Measurements from ENCODE around the gene SERP1.
"Not testable (repeated sequence)": the region's sequence is repeated elsewhere in the genome, so short reads cannot be mapped to it uniquely, and the experiment has no call there.

SERP1 gene

DNA sequence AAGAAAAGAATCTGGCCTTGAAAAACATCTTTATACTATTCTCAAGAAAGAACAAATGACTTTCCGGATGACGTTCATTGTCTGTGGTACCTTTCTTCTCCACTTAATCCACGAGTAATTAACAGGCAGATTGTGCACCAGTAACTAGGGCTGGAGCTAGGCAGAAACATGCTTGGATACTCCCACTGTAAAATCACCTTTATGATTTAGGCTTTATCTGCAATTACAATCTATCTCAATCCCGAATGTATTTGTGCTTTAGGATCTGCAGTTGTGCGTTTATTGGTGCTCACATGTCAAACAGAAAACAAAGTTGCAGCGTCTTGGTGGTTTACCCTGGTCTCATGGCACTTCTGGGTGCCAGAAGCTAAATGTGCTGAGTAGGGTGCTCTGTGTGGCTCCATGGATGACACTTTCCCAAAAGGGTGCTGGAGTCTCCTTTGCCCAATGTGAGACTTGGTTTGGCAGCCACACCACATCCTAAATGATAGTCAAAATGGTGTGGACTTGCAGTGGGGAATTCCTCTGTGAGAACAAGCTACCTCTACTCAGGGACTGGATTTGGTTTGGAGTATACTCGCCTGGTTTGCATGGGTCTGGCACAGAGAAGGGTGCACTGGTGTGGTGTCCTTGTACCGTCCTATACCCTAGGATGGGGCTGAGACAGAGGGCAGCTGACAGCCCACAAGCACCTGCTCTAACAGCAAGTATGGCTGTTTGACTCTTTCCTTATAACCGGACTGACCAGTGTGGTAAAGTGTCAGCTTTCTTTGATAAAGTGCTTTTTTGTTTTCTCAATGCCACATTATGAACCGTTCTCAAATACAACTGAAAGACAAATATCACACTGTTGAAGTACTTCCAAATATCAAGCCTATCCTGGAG is 7.7 kb downstream of the SERP1 start:
- no peak for DNase-seq (ENCODE audit: low spot score)

DNA sequence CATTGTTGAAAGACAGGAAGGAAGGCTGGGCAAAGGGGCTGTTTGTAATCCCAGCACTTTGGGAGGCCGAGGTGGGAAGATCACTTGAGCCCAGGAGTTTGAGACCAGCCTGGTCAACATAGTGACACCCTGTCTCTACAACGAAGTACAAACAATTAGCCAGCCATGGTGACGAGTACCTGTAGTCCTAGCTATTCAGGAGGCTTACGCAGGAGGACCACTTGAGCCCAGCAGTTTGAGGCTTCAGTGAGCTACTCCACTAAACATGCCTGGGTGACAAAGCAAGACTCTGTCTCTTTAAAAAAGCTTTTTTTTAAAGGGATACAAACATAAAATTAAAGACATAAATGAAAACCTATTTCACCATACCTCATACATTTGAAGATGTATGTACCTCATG is 11.1 kb downstream of the SERP1 start:
- DNase-seq (ENCODE audit: low spot score), result no peak

DNA sequence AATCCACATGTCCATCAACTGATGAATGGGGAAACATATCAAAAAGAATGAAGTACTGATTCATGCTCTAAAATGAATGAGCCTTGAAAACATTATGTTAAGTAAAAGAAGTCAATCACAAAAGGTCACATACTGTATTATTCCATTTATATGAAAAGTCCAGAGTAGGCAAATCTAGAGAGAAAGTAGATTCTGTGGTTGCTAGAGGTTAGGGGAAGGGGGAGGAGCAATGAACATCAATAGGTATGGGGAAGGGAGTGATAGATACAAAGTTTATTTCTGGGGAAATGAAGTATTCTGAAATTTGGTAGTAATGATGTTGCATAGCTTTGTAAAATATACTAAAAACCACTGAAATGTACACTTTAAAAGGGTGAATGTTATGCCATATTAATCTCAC is 14.5 kb downstream of the SERP1 start:
- no peak for DNase-seq (ENCODE audit: low spot score)

DNA sequence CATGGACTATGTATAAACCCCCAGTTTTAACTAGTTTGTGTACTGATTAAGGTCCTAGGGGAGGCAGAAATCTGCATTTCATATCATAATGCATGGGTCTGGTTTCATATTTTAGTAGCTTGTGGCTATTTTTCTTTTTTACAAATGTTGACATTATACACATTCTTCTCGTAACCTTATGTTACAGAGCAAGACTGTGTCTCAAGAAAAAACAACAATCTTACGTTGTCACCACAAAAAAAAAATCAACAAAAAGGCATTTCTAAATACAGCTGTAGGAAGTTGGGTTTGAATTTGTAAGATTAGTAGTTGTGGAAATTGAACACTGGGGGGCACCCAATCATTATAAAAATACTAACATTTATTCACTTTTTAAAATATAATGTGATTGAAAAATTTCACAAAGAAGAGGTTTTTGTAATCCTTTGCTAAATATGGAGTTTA is 17.9 kb downstream of the SERP1 start:
- peak; percentile 27 for DNase-seq (ENCODE audit: low spot score)

DNA sequence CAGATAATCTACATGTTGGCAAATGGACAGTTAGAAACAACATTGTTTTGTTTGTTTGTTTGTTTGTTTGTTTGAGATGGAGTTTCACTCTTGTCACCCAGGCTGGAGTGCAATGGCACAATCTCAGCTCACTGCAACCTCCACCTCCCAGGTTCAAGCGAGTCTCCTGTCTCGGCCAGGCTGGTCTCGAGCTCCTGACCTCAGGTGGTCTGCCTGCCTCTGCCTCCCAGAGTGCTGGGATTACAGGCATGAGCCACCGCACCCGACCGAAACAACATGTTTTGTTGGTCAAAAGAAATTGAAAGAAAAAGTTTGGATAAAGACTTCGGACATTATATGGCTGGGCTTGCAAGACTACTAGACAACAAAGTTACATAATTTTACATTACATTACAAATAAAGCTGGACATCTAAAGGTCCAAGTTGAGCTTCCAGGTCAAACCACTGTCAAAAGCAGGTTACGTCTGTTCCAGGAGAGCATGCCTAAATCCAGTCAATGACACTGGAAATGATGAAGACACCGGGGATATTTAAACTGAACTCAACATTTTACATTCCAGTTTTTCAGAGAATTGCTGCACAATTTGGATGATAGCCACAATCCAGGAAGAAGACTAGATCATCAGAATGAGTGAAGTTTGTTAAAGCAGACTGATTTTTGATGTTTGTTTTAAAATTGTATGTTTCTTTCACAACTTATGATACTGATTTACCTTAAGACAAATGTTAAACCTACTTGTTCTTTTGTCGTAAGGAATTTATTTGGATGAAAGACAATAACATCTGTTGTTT is 18.6 kb downstream of the SERP1 start:
- DNase-seq (ENCODE audit: low spot score), result no peak

DNA sequence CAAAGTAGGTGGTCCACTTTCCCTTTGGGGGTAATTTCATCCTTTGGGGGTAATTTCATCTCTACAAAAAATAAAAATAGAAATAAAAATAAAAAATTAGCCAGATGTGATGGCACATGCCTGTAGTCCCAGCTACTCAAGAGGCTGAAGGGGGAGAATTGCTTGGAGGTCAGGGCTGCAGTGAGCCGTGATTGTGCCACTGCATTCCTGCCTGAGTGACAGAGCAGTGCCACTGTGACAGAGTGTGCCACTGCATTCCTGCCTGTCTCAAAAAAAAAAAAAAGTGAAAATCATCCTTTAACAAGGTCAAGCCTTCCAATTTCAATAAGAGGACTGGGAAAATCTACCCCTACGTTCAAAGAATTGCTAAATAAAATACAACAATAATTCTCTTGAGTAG is 22.8 kb downstream of the SERP1 start:
- DNase-seq (ENCODE audit: low spot score), result no peak

DNA sequence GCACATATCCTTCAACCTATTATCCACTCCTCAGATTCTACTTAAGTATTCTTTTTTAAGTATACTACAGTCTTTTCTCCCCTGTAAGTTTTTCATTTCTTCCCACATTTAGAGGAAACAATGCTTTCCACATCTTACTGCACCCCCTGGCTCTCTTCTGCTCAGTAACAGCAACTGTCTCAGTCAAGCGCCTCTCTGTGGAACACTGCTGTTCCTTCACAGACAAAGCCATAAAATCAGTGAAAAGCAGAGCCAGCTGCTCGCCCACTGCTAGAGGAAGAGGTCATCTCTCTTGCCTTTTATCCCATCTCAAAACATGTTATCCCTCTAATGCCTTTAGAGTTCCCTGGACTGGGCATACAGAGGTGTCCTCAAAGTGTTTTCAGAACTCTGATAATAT is 24.8 kb downstream of the SERP1 start:
- peak; percentile 11 for DNase-seq (ENCODE audit: low spot score)

DNA sequence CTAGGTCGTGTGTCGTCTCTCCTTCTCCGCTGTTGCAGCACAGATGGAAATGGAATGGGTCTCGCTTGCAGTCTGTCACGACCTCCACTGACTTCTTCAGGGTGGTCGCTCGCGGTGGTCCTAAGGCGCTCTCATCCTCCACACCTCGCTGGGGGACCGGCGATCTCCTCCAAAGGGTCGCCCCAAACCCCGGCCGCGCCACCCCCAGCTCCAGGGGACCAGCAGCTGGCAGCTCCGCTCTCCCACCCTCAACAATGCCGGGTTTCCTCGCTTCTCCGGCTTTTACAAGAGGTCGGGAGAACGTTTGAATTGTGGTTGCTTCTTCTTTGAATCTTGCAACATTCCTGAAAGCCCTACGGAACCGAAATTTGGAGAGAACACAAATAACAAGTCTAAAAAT is 25.9 kb downstream of the SERP1 start:
- DNase-seq (ENCODE audit: low spot score), result no peak

DNA sequence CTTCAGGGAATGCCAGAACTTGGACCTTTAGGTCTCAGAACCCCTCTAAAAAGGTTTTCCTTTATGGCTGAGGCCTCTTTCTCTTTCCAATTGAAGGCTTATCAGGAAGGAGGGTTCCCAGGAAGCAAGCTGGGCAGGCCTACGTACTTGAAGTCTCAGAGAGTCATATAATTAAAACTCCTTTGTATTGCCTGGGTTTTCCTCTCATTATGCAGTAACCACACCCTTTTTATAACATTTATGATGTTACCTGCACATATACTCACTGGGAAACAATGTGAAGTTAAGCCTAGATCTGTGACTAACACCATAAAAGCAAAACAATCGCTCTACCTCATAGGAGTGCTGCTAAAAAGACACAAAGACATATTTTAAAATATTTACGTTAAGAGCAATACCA is 27.3 kb downstream of the SERP1 start:
- DNase-seq (ENCODE audit: low spot score), result no peak

DNA sequence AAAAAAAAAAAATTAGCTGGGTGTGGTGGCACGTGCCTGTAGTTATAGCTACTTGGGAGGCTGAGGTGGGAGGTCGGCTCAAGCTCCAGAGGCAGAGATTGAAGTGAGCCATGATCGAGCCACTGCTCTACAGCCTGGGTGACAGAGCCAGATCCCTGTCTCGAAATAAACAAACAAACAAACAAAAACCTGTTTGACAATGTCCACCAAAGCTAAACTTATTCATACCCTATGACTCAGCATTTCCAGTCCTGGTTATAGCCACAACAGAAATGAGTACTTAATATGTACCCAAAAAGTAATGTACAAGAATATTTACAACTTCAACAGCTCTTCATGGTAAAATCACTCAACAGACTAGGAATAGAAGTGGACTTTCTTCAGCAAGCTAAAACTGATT is 31.1 kb downstream of the SERP1 start:
- DNase-seq (ENCODE audit: low spot score), result no peak

DNA sequence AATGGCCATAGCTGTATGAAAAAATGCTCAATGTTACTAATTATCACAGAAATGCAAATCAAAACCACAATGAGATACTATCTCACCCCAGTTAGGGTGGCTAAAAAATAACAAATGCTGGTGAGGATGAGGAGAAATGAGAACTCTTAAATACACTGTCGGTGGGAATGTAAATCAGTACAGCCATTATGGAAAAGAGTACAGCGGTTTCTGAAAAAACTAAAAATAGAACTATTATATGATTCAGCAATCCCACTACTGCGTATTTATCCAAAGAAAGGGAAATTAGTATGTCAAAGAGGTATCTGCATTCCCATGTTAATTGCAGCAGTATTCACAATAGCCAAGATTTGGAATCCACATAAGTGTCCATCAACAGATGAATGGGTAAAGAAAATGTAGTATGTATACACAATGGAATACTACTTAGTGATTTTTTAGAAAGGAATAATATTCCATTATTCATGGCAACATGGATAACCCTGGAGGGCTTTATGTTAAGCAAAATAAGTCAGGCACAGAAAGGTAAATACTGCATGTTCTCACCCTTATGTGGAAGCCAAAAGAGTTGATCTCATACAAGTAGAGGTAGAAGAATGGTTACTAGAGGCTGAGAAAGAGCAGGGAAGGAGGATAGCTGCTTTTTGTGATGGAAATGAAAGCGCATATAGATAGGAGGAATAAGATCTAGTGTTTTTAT is 35.0 kb downstream of the SERP1 start:
- DNase-seq (ENCODE audit: low spot score), result no peak

DNA sequence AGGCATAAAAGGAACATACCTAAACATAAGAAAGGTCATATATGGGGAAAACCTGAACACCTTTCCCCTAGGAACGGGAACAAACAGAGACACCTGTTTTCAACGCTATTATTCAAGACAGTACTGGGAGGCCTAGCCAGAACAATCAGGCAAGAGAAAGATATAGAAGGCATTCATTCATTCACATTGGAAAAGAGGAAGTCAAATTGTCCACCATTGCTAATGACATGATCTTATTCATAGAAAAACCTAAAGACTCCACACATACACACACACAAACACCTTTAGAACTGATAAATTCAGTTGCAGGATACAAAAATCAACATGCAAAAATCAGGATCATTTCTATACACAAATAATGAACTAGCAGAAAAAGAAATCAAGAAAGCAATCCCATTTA is 36.5 kb downstream of the SERP1 start:
- DNase-seq (ENCODE audit: low spot score), result no peak

DNA sequence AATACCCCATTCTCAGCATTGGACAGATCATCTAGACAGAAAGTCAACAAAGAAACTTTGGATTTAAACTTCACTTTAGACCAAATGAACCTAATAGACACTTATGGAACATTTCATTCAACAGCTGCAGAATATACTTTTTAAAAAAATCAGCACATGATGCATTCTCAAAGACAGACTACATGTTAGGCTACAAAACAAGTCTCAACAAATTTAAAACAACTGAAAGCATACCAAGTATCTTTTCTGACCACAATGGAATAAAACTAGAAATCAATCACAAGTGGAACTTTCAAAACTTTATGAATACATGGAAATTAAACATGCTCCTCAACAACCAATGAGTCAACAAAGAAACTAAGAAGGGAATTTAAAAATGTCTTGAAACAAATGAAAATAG is 37.9 kb downstream of the SERP1 start:
- no peak for DNase-seq (ENCODE audit: low spot score)

DNA sequence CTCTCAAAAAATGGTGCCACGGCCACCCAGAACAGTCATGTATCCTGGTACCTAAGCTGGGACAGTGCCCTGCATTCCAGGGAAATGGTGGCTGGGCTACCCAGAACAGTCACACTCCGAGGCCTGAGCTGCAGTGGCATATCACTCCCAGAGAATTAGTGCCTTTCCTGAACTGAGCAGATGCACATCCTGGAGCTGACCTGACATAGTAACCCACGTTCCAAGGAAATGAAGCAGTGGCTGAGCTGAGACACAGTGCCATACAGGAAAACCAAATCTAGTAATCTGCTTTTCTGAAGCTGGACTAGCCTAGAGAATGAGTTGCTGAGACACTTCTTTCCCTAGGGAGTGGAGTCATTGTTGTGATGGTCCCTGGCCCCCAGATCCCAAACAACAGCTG is 41.8 kb downstream of the SERP1 start:
- no peak for DNase-seq (ENCODE audit: low spot score)

DNA sequence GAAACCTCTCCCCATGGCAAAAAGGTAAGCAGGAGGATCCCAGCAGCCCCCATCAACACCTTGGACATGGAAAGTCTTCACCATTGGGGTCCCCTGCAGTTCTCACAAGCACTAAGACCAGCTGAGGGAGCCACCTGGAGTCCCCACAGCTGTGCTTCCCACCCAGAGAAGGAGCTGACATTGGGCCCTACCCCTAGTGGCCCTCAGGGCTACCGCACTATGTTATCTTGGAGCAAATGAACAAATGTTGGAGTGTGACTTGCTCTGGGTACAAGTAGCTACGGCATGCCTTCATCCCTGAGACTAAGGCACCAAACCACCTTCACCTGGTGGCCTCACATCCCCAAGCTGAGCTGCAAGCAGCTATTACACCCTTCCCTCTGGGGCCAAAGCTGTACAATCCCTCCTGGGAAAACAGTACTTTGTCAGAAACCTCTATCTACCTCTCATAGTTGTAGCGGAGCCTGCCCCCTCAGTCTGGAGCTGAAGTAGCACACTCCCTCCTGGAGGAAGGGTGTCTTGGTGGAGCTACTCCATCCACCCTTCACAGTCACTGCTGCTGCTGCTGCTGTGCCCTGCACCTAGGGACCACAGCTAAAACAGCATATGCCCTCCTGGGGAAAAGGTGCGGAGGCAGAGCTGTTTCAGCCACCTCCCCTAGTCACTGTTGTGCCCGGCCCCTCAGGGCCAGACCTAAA is 42.7 kb downstream of the SERP1 start:
- no peak for DNase-seq (ENCODE audit: low spot score)

DNA sequence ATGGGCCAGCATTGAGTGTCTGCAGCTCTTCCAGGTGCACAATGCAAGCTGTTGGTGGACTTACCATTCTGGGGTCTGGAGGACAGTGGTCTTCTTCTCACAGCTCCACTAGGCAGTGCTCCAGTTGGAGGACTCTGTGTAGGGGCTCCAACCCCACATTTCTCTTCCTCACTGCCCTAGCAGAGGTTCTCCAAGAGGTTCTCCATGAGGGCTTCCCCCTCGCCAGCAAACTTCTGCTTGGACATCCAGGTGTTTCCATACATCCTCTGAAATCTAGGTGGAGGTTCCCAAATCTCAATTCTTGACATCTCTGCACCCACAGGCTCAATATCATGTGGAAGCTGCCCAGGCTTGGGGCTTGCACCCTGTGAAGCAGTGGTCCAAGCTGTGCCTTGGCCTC is 45.3 kb downstream of the SERP1 start:
- DNase-seq (ENCODE audit: low spot score), result not testable (repeated sequence)

DNA sequence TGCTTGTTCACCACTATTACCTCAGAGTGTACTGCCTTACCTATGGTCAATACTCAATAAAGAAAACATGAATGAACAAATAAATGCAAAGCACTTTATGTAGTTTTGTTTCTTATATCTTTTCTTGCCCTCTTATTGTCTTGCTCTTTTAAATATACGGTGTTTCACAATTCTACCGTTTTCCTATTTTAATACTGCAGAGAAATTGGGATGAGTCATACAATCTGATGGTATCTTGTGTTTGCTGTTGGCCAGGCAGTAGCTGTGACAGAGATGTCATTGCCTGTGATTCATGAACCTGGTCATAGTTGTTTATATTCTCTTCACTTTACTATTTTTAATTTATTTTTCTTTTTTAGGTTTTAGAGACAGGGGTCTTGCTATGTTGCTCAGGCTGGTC is 48.3 kb downstream of the SERP1 start:
- peak; percentile 71 for DNase-seq (ENCODE audit: low spot score)

DNA sequence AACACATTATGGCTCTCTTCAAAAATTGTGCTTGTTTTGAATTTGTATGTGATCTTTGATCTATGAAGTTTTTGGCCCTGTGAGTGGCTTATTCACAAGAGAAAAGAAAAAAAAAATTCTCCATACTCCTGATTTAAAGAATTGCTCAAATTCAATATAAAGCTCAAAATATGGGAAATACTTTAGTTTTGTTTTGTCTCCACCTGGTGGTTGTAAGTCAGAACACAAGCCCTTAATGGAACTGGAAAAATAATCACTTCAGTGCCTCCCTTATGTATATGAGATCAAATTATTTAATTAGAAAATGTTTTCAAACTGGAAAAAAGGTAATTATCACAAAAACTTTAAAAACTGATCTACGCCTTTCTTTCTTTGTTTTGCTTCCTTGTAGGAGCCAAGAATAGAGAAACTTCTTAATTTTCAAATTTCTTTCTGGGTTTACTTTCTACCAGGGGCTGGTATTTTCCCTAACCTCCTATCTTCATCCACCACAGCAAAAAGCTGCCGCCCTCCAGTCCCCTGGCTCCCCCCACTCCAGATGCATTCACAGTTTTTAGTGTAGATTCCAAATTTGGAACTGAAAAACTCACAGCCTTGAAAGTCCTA is 50.6 kb downstream of the SERP1 start:
- peak; percentile 53 for DNase-seq (ENCODE audit: low spot score)

DNA sequence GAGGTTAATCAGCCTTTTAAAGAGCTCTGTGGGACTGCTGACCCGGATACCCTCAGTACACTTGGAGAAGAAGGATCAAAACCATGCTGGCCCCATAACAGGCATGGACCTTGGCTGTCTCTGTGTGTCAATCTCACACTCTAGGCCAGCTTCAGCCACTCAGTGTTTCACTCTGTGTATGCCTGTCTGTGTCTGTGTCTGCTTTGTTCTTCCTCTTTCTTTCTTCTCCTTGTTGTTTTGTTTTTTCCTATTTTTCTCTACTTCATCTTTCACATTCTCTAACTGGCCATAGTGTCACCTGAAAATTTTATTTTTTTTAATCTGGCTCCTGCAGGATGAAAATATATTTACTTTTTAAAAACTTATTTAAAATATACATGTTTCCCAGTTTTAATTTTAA is 51.1 kb downstream of the SERP1 start:
- peak; percentile 13 for DNase-seq (ENCODE audit: low spot score)

DNA sequence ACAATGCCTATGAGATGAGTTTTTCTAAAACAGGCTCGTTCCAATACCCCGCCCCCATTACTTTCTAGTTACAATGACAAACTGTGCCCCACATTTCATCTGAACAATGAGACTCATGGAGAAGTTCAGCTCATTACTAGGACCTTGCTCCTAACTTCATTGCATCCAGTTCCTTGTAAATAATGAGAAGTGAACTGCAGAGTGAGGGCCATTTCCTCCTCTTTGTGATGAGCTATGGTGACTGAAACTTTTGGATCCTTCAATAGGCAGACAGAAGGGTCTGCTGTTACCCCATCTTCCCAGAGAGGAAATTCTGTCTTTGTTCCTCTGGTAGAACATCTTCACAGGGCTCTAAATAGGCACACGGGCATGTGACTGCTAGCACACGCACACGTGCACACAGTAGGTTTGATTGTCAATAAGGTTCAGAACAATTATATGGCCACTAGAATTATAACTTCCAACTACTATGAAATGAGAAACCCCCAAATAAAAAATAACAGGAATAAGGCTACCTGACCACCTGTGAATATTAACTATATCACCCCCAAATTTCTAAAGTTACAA is 51.8 kb downstream of the SERP1 start:
- no peak for DNase-seq (ENCODE audit: low spot score)

All from AG20443 (cell line).